Measurements from ENCODE around the gene CBL.
A peak's percentile ranks its signal among the peaks of the same experiment; 100 is the strongest.

Gene CBL

GRCh38 chr11:119335091-119335654 is 129.0 kb downstream of the CBL start:
- no peak for DNase-seq

GRCh38 chr11:119335655-119336543 is 129.8 kb downstream of the CBL start:
- DNase-seq: no peak

GRCh38 chr11:119336744-119337469 is 130.8 kb downstream of the CBL start:
- DNase-seq: no peak

- peak; percentile 92 for DNase-seq
These were observed 131.6 kb downstream of the CBL start for GRCh38 chr11:119337581-119338317.

- DNase-seq: peak; percentile 87
These were observed 132.3 kb downstream of the CBL start for GRCh38 chr11:119338318-119338890.

- no peak for DNase-seq
These were observed 132.9 kb downstream of the CBL start for GRCh38 chr11:119338965-119339588.

GRCh38 chr11:119339589-119340334 is 133.6 kb downstream of the CBL start:
- peak; percentile 54 for DNase-seq

- DNase-seq: peak; percentile 75
These were observed 134.4 kb downstream of the CBL start, which contains the start of gene C1QTNF5 for GRCh38 chr11:119340335-119341221. TSS of gene C1QTNF5 (minus strand) at chr11:119340883. CDS start at chr11:119340397, 486 bp downstream.

GRCh38 chr11:119341222-119342022 is 135.3 kb downstream of the CBL start:
- DNase-seq: no peak

GRCh38 chr11:119342023-119342300 is 135.8 kb downstream of the CBL start:
- no peak for DNase-seq

GRCh38 chr11:119342362-119343130 is 136.4 kb downstream of the CBL start:
- DNase-seq: no peak

GRCh38 chr11:119343726-119344125 is 137.6 kb downstream of the CBL start:
- DNase-seq: no peak

- no peak for DNase-seq
These were observed 138.3 kb downstream of the CBL start for GRCh38 chr11:119344291-119345010.

- no peak for DNase-seq
These were observed 139.5 kb downstream of the CBL start for GRCh38 chr11:119345685-119346084.

GRCh38 chr11:119346605-119347004 is 140.5 kb downstream of the CBL start, which contains the start of gene MFRP:
TSS of gene MFRP (minus strand) at chr11:119346705. CDS start at chr11:119346513, 192 bp downstream.
- DNase-seq: no peak

- peak; percentile 80 for DNase-seq
These were observed 141.1 kb downstream of the CBL start for GRCh38 chr11:119347242-119347641.

- DNase-seq: no peak
These were observed 141.9 kb downstream of the CBL start for GRCh38 chr11:119347940-119348605.

All from fibroblast of skin of abdomen (primary cell).